ENCODE results near the gene CP.

DNA sequence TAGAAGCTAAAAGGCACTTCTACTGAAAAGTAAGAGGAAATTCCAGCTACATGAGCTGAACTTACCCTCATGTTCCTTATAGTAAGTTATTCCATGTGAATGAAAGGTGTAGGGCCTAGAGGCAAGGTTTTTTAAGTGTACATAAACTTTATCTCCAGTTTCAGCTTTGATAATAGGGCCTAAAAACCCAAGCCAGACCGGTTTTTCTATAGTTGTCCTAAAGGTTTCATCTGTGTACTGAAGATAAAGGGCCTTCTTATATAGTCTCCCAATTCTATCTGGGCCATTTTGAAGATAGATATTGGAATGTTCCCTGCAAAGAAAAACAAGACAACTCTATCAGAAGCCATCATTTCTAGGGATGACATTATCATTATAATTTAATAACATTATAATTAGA is 9.2 kb downstream of the CP start:
- no peak for TF ChIP-seq CTCF (IDR thresholded peaks at IDR 0.05)
- no peak for TF ChIP-seq EP300 (IDR thresholded peaks at IDR 0.05)
- no peak for TF ChIP-seq POLR2A (IDR thresholded peaks at IDR 0.05)
- no peak for TF ChIP-seq POLR2AphosphoS5 (IDR thresholded peaks at IDR 0.05)

Measured in upper lobe of left lung (tissue), 4 donors.